WTC11 (cell line): ENCODE data around the gene ABCB4. TPM values are rescaled to one million over a fixed set of nuclear protein-coding genes. Genes with fewer than 3 reads are reported as not detected.

Source experiments
- ATAC-seq: fragments of 200-7000 bp; cut with Tn5 transposase; 2 replicates; pipeline ENCODE4 v1.10.0; 2021; ENCODE audit warnings: mild to moderate bottlenecking, moderate library complexity
- CTCF ChIA-PET: fragments of 300-600 bp; sonication (Branson Sonifier 250); formaldehyde crosslinking; loops from one replicate; lab custom pipeline; 2021; ENCODE audit warnings: antibody characterized with exemption; lab: Charles Lee
- POLR2A ChIA-PET: fragments of 350-600 bp; sonication (Branson Sonifier 250); formaldehyde crosslinking; loops from one replicate; lab custom pipeline; 2021; ENCODE audit warnings: antibody characterized with exemption; lab: Charles Lee
- DNase-seq: peaks from one replicate; pipeline ENCODE4 v3.0.0; 2021; ENCODE audit warnings: low spot score
- H3K27ac Mint-ChIP-seq: 2 replicates; pipeline ENCODE4 v1.8.0; 2021; ENCODE audit warnings: mixed read lengths
- H3K27me3 Mint-ChIP-seq: 2 replicates; pipeline ENCODE4 v1.8.0; 2021; ENCODE audit warnings: low read depth, mild to moderate bottlenecking, moderate library complexity, mixed read lengths
- H3K36me3 Mint-ChIP-seq: 2 replicates; pipeline ENCODE4 v1.8.0; 2021; ENCODE audit warnings: mixed read lengths
- H3K4me1 Mint-ChIP-seq: 2 replicates; pipeline ENCODE4 v1.8.0; 2022; ENCODE audit warnings: mixed read lengths
- H3K4me3 Mint-ChIP-seq: 2 replicates; pipeline ENCODE4 v1.8.0; 2021; ENCODE audit warnings: mild to moderate bottlenecking, moderate library complexity, mixed read lengths
- H3K9me3 Mint-ChIP-seq: 2 replicates; pipeline ENCODE4 v1.8.0; 2021; ENCODE audit warnings: mixed read lengths
- CBFB ChIP-seq: sonication (generic); formaldehyde crosslinking; IDR thresholded peaks from 2 replicates; pipeline ENCODE4 v1.8.1; 2022; ENCODE audit warnings: mild to moderate bottlenecking, low read depth, missing genetic modification reagents
- FOXJ3 ChIP-seq: sonication (generic); formaldehyde crosslinking; IDR thresholded peaks from 2 replicates; pipeline ENCODE4 v1.9.0; 2021; ENCODE audit warnings: missing genetic modification reagents, mild to moderate bottlenecking, borderline replicate concordance
- FOXK1 ChIP-seq: sonication (generic); formaldehyde crosslinking; IDR thresholded peaks from 2 replicates; pipeline ENCODE4 v1.8.0; 2022; ENCODE audit warnings: mild to moderate bottlenecking, moderate library complexity, missing genetic modification reagents
- JUN ChIP-seq: sonication (generic); formaldehyde crosslinking; IDR thresholded peaks from 2 replicates; pipeline ENCODE4 v1.8.0; 2023; ENCODE audit warnings: mild to moderate bottlenecking, missing genetic modification reagents
- NFATC4 ChIP-seq: fragments of 250-450 bp; sonication (Bioruptor Pico); IDR thresholded peaks from 2 replicates; pipeline ENCODE4 v1.9.0; 2021; ENCODE audit warnings: mild to moderate bottlenecking
- RELA ChIP-seq: sonication (generic); formaldehyde crosslinking; IDR thresholded peaks from 2 replicates; pipeline ENCODE4 v1.8.1; 2022; ENCODE audit warnings: missing genetic modification reagents, mild to moderate bottlenecking, borderline replicate concordance
- RORB ChIP-seq: fragments of 250-450 bp; sonication (Bioruptor Pico); IDR thresholded peaks from 2 replicates; pipeline ENCODE4 v1.9.0; 2021; ENCODE audit warnings: mild to moderate bottlenecking
- TEAD1 ChIP-seq: sonication (generic); formaldehyde crosslinking; IDR thresholded peaks from 2 replicates; pipeline ENCODE4 v1.8.0; 2022; ENCODE audit warnings: mild to moderate bottlenecking, missing genetic modification reagents
- ZNF423 ChIP-seq: fragments of 250-450 bp; sonication (Bioruptor Pico); IDR thresholded peaks from 2 replicates; pipeline ENCODE4 v2.1.2; 2022; ENCODE audit warnings: mild to moderate bottlenecking, moderate library complexity
- total RNA-seq: library from RNA; stranded (reverse); gene quantifications from 3 replicates; pipeline ENCODE4 v1.2.3, GENCODE V29; 2021
- TF ChIP-seq, protein P1 (sequence below): sonication (generic); formaldehyde crosslinking; IDR thresholded peaks from 2 replicates; pipeline ENCODE4 v1.8.1; 2022; ENCODE audit warnings: missing genetic modification reagents, borderline replicate concordance
- TF ChIP-seq, protein P2 (sequence below): fragments of 250-450 bp; sonication (Bioruptor Pico); IDR thresholded peaks from 2 replicates; pipeline ENCODE4 v1.9.0; 2021; ENCODE audit warnings: moderate library complexity, mild to moderate bottlenecking, inconsistent platforms, borderline replicate concordance
- TF ChIP-seq, protein P3 (sequence below): sonication (generic); formaldehyde crosslinking; IDR thresholded peaks from 2 replicates; pipeline ENCODE4 v1.8.1; 2023; ENCODE audit warnings: mild to moderate bottlenecking, moderate library complexity, missing genetic modification reagents
- TF ChIP-seq, protein P4 (sequence below): sonication (generic); formaldehyde crosslinking; IDR thresholded peaks from 2 replicates; pipeline ENCODE4 v1.8.1; 2022; ENCODE audit warnings: low read depth, mild to moderate bottlenecking, moderate library complexity, missing genetic modification reagents, borderline replicate concordance
- TF ChIP-seq, protein P5 (sequence below): sonication (generic); formaldehyde crosslinking; IDR thresholded peaks from 2 replicates; pipeline ENCODE4 v1.8.0; 2022; ENCODE audit warnings: mild to moderate bottlenecking, missing genetic modification reagents
- TF ChIP-seq, protein P6 (sequence below): sonication (generic); formaldehyde crosslinking; IDR thresholded peaks from 2 replicates; pipeline ENCODE4 v1.8.0; 2023; ENCODE audit warnings: mild to moderate bottlenecking, missing genetic modification reagents

Gene ABCB4
- total RNA-seq, 1 experiment from 2014 or later, result 1.2 TPM

DNA sequence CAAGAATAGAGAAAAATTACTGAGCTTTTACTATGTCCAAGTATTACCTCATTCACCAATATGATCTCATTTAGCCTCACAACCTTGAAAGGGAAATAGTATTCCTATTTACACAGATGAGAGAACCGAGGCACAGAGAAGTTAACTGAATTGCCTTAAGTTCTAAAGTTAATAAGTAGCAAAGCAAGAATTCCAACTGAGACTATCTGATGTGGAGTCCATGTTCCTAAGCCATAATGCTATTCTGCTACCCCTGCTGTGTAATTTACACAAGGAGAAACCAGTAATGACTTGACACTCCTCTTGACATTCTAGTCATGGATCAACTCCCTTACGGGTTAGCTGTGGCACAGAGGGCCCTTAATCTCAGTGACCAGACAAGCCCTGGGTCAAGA is 60.7 kb downstream of the ABCB4 start:
- no peak overlapping the region for H3K27ac Mint-ChIP-seq
- CTCF ChIA-PET, result interaction anchor here (1.3 to 1.7 kb wide), 3 partner anchors 92 to 102 kb away, joined by 3 to 11 read pairs (median 5); no protein-coding TSS in a partner anchor
- H3K9me3 Mint-ChIP-seq, result peaks cover 5% of the 10 kb centered on the region; the same call in 1 of the 2 replicates
- no peak for TF ChIP-seq FOXK1
- no peak for TF ChIP-seq JUN (CRISPR knock-in tag)
- TF ChIP-seq CBFB (CRISPR knock-in tag), result no peak
- TF ChIP-seq, protein P1, sequence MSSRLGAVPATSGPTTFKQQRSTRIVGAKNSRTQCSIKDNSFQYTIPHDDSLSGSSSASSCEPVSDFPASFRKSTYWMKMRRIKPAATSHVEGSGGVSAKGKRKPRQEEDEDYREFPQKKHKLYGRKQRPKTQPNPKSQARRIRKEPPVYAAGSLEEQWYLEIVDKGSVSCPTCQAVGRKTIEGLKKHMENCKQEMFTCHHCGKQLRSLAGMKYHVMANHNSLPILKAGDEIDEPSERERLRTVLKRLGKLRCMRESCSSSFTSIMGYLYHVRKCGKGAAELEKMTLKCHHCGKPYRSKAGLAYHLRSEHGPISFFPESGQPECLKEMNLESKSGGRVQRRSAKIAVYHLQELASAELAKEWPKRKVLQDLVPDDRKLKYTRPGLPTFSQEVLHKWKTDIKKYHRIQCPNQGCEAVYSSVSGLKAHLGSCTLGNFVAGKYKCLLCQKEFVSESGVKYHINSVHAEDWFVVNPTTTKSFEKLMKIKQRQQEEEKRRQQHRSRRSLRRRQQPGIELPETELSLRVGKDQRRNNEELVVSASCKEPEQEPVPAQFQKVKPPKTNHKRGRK (CRISPR knock-in tag), result no peak
- no peak for TF ChIP-seq RORB (CRISPR knock-in tag)
- TF ChIP-seq, protein P2, sequence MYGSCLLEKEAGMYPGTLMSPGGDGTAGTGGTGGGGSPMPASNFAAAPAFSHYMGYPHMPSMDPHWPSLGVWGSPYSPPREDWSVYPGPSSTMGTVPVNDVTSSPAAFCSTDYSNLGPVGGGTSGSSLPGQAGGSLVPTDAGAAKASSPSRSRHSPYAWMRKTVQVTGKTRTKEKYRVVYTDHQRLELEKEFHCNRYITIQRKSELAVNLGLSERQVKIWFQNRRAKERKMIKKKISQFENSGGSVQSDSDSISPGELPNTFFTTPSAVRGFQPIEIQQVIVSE (CRISPR knock-in tag), result no peak
- TF ChIP-seq NFATC4 (CRISPR knock-in tag), result no peak
- no peak for TF ChIP-seq TEAD1 (CRISPR knock-in tag)
- TF ChIP-seq, protein P3, sequence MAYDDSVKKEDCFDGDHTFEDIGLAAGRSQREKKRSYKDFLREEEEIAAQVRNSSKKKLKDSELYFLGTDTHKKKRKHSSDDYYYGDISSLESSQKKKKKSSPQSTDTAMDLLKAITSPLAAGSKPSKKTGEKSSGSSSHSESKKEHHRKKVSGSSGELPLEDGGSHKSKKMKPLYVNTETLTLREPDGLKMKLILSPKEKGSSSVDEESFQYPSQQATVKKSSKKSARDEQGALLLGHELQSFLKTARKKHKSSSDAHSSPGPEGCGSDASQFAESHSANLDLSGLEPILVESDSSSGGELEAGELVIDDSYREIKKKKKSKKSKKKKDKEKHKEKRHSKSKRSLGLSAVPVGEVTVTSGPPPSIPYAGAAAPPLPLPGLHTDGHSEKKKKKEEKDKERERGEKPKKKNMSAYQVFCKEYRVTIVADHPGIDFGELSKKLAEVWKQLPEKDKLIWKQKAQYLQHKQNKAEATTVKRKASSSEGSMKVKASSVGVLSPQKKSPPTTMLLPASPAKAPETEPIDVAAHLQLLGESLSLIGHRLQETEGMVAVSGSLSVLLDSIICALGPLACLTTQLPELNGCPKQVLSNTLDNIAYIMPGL (CRISPR knock-in tag), result no peak
- TF ChIP-seq RELA (CRISPR knock-in tag), result no peak
- TF ChIP-seq, protein P4, sequence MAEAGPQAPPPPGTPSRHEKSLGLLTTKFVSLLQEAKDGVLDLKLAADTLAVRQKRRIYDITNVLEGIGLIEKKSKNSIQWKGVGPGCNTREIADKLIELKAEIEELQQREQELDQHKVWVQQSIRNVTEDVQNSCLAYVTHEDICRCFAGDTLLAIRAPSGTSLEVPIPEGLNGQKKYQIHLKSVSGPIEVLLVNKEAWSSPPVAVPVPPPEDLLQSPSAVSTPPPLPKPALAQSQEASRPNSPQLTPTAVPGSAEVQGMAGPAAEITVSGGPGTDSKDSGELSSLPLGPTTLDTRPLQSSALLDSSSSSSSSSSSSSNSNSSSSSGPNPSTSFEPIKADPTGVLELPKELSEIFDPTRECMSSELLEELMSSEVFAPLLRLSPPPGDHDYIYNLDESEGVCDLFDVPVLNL, result no peak
- TF ChIP-seq, protein P5, sequence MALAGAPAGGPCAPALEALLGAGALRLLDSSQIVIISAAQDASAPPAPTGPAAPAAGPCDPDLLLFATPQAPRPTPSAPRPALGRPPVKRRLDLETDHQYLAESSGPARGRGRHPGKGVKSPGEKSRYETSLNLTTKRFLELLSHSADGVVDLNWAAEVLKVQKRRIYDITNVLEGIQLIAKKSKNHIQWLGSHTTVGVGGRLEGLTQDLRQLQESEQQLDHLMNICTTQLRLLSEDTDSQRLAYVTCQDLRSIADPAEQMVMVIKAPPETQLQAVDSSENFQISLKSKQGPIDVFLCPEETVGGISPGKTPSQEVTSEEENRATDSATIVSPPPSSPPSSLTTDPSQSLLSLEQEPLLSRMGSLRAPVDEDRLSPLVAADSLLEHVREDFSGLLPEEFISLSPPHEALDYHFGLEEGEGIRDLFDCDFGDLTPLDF (CRISPR knock-in tag), result no peak
- no peak for TF ChIP-seq ZNF423 (CRISPR knock-in tag)
- TF ChIP-seq, protein P6, sequence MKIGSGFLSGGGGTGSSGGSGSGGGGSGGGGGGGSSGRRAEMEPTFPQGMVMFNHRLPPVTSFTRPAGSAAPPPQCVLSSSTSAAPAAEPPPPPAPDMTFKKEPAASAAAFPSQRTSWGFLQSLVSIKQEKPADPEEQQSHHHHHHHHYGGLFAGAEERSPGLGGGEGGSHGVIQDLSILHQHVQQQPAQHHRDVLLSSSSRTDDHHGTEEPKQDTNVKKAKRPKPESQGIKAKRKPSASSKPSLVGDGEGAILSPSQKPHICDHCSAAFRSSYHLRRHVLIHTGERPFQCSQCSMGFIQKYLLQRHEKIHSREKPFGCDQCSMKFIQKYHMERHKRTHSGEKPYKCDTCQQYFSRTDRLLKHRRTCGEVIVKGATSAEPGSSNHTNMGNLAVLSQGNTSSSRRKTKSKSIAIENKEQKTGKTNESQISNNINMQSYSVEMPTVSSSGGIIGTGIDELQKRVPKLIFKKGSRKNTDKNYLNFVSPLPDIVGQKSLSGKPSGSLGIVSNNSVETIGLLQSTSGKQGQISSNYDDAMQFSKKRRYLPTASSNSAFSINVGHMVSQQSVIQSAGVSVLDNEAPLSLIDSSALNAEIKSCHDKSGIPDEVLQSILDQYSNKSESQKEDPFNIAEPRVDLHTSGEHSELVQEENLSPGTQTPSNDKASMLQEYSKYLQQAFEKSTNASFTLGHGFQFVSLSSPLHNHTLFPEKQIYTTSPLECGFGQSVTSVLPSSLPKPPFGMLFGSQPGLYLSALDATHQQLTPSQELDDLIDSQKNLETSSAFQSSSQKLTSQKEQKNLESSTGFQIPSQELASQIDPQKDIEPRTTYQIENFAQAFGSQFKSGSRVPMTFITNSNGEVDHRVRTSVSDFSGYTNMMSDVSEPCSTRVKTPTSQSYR (CRISPR knock-in tag), result no peak
- TF ChIP-seq FOXJ3 (CRISPR knock-in tag), result no peak
- peaks cover 4% of the 10 kb centered on the region for H3K4me1 Mint-ChIP-seq
- POLR2A ChIA-PET, result no interaction called here
- DNase-seq (no peak), ATAC-seq (no peak)
- H3K4me3 Mint-ChIP-seq, result no peak overlapping the region
- no peaks in the 10 kb centered on the region for H3K36me3 Mint-ChIP-seq
- H3K27me3 Mint-ChIP-seq, result no peaks in the 10 kb centered on the region
